Occipital lobe (tissue), 2 donors: ENCODE data around the gene TSSK3. TPM values are rescaled to one million over a fixed set of nuclear protein-coding genes. Genes with fewer than 3 reads are reported as not detected.
"Not testable (repeated sequence)": the region's sequence is repeated elsewhere in the genome, so short reads cannot be mapped to it uniquely, and the experiment has no call there.

Source experiments
- DNase-seq: peaks from one replicate; lab custom pipeline; 2025; lab: John Stamatoyannopoulos, UW
- total RNA-seq: library from RNA; depleted of rRNA; stranded (reverse); fragments of >200 nt; gene quantifications from one replicate; pipeline ENCODE4 v1.2.3, GENCODE V29; 2014

Gene TSSK3
- total RNA-seq, 1 donor from 2014 or later: not detected

GRCh38 chr1:32337855-32338636 lies 24.3 kb upstream of the TSSK3 start:
- peak; percentile 81 for DNase-seq

- DNase-seq: no peak
These were observed 23.6 kb upstream of the TSSK3 start for GRCh38 chr1:32338637-32339145.

- DNase-seq: no peak
These were observed 22.9 kb upstream of the TSSK3 start for GRCh38 chr1:32339363-32339978.

- no peak for DNase-seq
These were observed 21.1 kb upstream of the TSSK3 start for GRCh38 chr1:32341186-32341757.

DNA sequence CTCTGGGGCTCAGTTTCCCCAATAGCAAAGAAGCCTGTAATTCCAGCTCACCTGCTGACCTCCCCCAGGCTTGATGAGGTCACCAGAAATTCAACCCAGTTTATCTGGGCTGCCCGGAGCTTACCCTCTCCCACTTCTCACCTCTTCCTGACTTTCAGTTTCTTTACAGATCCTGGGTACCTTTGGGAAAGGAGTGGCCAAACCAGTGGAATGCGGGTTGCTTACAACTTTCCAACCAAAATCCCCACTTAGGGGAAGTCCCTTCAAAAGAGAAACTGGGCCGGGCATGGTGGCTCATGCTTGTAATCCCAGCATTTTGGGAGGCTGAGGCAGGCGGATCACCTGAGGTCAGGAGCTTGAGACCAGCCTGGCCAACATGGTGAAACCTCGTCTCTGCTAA lies 20.4 kb upstream of the TSSK3 start:
- DNase-seq: no peak

DNA sequence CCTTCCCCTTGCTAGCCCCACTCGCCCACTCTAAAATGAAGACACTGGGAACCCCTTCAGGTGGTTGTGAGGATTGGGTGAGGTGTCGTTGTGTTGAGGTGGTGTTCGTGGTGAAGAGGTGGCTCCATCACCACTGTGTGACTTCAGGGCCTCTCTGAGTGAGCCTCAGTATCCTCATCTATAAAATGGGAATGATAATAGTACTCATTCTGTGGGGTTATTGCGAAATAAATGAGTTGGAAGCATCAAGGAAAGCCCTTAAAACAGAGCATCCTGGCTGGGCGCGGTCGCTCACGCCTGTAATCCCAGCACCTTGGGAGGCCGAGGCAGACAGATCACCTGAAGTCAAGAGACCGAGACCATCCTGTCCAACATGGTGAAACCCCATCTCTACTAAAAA lies 19.6 kb upstream of the TSSK3 start:
- DNase-seq: no peak

GRCh38 chr1:32345289-32345827 lies 17.0 kb upstream of the TSSK3 start:
- DNase-seq: no peak

DNA sequence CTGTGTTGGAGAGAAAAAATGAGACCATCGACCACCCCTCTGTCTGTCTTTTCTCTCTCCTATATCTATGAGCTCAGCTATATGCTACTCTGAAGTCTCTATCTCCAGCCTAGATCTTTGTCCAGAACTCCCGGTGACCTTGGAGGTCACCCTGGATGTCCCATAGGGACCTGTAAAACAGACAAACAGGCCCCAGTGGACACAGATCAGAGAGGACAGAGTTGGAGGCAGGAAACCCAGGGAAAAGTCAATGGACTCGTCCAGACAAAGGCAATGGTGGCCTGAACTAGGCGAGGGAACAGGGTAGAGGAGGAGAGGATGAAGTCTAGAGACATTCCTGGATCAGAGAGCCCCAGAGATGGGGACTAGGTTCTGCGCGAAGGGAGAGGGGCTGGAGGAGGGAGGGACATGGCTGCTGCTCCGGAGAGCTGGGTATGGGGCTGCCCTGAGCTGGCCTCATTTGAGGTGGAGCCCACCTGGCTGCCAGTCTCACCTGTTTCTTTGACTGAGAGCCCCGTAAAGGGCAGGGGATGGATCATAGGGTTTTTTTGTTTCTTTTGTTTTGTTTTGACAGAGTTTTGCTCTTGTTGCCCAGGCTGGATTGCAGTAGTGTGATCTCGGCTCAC lies 15.7 kb upstream of the TSSK3 start:
- no peak for DNase-seq

- DNase-seq: no peak
These were observed 13.1 kb upstream of the TSSK3 start for GRCh38 chr1:32349211-32349708.

DNA sequence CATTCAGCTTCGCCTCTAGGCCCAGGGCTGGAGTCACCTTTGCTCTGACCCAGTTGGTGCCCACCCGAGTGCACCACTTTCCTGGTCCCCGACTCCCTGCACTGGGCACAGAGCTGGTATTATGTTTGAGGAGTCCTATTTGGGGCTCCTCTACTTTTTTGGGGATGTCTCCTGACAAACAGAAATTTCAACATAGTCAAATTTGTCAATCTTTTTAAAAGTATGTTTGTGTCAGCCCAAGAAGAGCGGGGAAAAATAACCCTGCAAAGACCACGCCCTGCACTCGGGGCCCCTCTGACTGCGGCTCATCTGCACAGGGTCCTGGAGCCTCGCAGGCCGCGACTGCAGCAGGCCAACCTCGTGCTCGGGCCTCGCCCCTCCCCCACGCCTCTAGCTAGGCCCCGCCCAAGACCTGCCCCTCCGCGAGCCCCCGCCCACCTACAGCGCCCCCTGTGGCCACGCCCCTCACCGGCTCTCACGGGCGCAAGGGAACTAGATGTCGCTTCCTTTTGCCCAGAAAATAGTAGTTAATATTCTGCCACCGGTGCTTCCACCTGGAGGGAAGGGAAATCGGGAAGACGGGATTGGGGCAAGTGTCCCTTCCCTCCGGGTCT lies 11.4 kb upstream of the TSSK3 start:
- peak; percentile 81 for DNase-seq

DNA sequence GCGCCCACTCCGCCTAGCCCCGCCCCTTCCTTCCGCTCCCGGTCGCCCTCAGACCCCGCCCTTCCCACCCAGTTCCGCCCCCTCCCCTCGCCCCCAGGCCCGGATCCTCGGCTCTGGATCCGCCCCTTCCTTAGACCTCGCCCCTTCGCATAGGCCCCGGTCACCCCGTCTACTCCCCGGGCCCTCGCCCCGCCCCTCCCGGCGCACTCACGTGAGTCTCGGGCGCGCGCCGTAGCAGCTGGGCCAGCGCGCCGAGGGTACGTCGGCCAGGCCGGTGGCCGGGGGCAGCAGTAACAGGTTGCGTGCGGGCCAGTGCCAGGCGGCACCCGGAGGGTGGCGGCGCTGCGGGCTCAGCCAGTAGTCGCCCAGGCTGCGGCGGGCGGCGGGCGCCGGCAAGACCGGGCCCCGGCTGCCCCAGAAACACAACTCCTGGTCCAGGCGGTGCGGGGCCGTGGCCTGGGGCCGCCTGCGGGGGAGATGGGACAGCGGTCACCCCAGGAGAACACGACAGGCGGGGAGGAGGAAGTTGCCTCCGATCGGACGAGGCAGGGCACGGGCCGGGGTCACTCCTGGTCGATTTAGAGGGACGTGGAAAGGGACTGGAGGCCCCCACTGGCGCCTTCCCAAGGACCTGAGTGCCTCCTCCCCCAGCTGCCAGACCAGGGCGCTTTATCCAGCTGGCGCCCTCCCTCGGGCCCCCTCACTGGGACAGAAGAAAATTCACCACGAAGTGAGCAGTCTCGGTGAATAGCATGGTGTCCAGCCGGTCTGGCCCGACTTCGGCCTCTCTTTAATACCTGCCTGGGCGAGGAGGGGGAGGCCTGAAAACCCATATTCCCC lies 10.7 kb upstream of the TSSK3 start:
- DNase-seq: peak; percentile 87

- DNase-seq: no peak
These were observed 10.0 kb upstream of the TSSK3 start for GRCh38 chr1:32352239-32352745.

DNA sequence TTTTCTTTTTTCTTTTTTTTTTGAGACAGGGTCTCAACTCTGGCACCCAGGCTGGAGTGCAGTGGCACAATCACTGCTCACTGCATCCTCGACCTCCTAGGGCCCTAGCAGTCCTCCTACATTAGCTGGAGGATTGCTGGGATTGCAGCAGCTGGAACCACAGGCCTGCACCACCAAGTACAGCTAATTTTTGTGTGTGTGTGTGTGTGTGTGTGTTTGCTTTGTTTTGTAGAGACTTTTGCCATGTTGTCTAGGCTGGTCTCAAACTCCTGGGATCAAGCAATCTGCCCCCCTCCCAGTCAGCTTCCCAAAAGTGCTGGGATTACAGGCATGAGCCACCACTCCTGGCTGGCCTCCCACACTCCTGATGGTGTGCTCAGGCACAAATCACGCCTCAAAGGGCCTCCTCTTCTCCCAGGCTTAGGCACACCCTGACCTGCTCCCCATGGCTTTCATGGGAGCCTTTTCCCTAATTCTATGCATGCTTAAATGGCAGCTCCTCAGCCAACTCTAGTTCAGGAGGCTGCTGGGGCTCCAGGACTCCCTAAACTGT lies 9.4 kb upstream of the TSSK3 start:
- no peak for DNase-seq

DNA sequence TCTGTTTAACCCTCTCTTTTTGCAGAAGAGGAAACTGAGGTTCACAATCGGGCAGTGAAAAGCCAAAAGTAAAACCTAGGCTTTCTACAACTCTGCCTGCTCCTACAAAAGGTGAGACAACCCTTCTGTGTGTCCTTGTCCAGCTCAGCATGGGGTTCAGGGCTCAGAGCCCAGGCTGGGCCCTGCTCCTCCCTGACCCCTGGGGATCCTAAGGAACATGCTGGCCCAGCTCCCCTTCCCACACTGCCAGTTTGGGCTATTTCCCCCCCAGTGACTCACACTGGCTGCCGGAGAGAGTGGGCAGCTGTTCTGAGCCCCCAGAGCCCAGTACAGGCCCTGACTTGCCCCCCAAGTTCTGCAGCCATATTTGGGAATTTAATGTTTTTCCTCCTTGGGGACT lies 8.9 kb upstream of the TSSK3 start:
- DNase-seq: no peak

GRCh38 chr1:32353886-32354570 lies 8.3 kb upstream of the TSSK3 start:
- DNase-seq: no peak

GRCh38 chr1:32355778-32356177 lies 6.6 kb upstream of the TSSK3 start:
- not testable (repeated sequence) for DNase-seq

GRCh38 chr1:32356478-32356877 lies 5.9 kb upstream of the TSSK3 start:
- DNase-seq: no peak

DNA sequence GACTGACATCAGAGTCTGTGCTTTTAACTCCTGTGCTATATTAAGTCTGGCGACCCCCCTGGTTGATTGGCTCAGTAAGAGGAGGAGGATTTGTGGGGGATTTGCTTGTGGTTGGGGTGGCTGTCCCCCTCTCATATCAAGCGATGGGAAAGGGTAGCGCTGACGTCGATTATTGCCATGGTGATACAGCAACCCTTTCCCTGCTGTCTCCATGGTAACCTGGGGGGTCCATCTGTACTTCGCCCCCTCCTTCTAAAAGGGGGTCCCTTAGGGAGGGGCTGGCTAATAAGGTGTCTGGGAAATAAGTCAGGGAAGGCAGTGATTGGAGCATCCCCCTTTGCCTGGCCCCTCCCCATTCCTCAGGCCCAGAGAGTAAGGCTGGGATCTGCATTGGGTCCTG lies 4.7 kb upstream of the TSSK3 start:
- DNase-seq: no peak

- DNase-seq: no peak
These were observed 3.9 kb upstream of the TSSK3 start for GRCh38 chr1:32358435-32358834.
